ENCODE measurements around the gene CPT1B.

Gene CPT1B

DNA sequence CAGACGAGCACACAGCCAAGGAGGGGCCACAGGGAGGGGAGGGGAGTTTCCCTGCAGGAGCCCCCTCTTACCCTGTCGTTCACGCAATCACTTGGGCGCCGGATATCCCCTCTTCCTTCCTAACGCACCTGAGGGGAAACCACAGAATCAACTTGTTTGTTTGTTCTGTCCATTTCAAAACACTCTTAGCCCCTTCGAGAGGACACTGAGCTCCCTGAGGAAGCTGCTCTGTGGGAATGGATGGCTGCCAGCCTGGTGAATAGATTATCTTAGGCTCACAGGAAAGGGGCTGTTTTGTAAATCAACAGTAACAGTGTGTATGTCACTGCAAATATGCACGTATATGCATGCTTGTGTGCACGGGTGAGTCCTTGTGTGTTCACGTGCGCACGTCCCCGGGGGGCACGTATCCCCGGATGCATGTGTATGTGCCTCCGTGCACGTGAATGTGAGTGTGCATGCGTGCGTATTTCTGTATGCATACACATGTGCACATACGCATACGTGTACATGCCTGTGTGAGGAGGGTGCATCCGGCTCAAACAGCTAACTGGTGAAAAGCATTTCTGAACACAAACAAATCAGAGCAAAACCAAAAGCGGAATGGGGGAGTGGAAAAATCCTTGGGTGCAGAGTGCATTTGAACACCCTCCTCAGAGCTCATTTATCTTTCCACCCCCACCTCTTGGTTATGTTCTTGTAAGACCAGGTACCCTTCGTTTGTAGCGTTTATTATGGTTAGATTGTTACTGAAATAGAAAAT is 42.5 kb upstream of the CPT1B start (continued):
- TF ChIP-seq, protein P1, sequence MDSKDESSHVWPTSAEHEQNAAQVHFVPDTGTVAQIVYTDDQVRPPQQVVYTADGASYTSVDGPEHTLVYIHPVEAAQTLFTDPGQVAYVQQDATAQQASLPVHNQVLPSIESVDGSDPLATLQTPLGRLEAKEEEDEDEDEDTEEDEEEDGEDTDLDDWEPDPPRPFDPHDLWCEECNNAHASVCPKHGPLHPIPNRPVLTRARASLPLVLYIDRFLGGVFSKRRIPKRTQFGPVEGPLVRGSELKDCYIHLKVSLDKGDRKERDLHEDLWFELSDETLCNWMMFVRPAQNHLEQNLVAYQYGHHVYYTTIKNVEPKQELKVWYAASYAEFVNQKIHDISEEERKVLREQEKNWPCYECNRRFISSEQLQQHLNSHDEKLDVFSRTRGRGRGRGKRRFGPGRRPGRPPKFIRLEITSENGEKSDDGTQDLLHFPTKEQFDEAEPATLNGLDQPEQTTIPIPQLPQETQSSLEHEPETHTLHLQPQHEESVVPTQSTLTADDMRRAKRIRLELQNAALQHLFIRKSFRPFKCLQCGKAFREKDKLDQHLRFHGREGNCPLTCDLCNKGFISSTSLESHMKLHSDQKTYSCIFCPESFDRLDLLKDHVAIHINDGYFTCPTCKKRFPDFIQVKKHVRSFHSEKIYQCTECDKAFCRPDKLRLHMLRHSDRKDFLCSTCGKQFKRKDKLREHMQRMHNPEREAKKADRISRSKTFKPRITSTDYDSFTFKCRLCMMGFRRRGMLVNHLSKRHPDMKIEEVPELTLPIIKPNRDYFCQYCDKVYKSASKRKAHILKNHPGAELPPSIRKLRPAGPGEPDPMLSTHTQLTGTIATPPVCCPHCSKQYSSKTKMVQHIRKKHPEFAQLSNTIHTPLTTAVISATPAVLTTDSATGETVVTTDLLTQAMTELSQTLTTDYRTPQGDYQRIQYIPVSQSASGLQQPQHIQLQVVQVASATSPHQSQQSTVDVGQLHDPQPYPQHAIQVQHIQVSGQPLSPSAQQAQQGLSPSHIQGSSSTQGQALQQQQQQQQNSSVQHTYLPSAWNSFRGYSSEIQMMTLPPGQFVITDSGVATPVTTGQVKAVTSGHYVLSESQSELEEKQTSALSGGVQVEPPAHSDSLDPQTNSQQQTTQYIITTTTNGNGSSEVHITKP (tag by site-specific recombination; IDR thresholded peaks at IDR 0.05) = peak; percentile 81
- TF ChIP-seq ZNF184 (tag by site-specific recombination; IDR thresholded peaks at IDR 0.05) = no peak
- TF ChIP-seq, protein P2, sequence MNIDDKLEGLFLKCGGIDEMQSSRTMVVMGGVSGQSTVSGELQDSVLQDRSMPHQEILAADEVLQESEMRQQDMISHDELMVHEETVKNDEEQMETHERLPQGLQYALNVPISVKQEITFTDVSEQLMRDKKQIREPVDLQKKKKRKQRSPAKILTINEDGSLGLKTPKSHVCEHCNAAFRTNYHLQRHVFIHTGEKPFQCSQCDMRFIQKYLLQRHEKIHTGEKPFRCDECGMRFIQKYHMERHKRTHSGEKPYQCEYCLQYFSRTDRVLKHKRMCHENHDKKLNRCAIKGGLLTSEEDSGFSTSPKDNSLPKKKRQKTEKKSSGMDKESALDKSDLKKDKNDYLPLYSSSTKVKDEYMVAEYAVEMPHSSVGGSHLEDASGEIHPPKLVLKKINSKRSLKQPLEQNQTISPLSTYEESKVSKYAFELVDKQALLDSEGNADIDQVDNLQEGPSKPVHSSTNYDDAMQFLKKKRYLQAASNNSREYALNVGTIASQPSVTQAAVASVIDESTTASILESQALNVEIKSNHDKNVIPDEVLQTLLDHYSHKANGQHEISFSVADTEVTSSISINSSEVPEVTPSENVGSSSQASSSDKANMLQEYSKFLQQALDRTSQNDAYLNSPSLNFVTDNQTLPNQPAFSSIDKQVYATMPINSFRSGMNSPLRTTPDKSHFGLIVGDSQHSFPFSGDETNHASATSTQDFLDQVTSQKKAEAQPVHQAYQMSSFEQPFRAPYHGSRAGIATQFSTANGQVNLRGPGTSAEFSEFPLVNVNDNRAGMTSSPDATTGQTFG (tag by site-specific recombination; IDR thresholded peaks at IDR 0.05; ENCODE audit: borderline replicate concordance) = no peak
- TF ChIP-seq, protein P3, sequence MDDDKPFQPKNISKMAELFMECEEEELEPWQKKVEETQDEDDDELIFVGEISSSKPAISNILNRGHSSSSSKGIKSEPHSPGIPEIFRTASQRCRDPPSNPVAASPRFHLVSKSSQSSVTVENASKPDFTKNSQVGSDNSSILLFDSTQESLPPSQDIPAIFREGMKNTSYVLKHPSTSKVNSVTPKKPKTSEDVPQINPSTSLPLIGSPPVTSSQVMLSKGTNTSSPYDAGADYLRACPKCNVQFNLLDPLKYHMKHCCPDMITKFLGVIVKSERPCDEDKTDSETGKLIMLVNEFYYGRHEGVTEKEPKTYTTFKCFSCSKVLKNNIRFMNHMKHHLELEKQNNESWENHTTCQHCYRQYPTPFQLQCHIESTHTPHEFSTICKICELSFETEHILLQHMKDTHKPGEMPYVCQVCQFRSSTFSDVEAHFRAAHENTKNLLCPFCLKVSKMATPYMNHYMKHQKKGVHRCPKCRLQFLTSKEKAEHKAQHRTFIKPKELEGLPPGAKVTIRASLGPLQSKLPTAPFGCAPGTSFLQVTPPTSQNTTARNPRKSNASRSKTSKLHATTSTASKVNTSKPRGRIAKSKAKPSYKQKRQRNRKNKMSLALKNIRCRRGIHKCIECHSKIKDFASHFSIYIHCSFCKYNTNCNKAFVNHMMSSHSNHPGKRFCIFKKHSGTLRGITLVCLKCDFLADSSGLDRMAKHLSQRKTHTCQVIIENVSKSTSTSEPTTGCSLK (tag by site-specific recombination; IDR thresholded peaks at IDR 0.05) = no peak
- TF ChIP-seq, protein P4, sequence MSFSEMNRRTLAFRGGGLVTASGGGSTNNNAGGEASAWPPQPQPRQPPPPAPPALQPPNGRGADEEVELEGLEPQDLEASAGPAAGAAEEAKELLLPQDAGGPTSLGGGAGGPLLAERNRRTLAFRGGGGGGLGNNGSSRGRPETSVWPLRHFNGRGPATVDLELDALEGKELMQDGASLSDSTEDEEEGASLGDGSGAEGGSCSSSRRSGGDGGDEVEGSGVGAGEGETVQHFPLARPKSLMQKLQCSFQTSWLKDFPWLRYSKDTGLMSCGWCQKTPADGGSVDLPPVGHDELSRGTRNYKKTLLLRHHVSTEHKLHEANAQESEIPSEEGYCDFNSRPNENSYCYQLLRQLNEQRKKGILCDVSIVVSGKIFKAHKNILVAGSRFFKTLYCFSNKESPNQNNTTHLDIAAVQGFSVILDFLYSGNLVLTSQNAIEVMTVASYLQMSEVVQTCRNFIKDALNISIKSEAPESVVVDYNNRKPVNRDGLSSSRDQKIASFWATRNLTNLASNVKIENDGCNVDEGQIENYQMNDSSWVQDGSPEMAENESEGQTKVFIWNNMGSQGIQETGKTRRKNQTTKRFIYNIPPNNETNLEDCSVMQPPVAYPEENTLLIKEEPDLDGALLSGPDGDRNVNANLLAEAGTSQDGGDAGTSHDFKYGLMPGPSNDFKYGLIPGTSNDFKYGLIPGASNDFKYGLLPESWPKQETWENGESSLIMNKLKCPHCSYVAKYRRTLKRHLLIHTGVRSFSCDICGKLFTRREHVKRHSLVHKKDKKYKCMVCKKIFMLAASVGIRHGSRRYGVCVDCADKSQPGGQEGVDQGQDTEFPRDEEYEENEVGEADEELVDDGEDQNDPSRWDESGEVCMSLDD (tag by site-specific recombination; IDR thresholded peaks at IDR 0.05) = no peak
- no peak for TF ChIP-seq ZNF416 (tag by site-specific recombination; IDR thresholded peaks at IDR 0.05)
- no peak for TF ChIP-seq ZBTB48 (tag by site-specific recombination; IDR thresholded peaks at IDR 0.05)
- TF ChIP-seq, protein P5, sequence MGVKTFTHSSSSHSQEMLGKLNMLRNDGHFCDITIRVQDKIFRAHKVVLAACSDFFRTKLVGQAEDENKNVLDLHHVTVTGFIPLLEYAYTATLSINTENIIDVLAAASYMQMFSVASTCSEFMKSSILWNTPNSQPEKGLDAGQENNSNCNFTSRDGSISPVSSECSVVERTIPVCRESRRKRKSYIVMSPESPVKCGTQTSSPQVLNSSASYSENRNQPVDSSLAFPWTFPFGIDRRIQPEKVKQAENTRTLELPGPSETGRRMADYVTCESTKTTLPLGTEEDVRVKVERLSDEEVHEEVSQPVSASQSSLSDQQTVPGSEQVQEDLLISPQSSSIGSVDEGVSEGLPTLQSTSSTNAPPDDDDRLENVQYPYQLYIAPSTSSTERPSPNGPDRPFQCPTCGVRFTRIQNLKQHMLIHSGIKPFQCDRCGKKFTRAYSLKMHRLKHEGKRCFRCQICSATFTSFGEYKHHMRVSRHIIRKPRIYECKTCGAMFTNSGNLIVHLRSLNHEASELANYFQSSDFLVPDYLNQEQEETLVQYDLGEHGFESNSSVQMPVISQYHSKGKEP (tag by site-specific recombination; IDR thresholded peaks at IDR 0.05) = no peak
- TF ChIP-seq ZNF658 (tag by site-specific recombination; IDR thresholded peaks at IDR 0.05) = no peak
- peak; percentile 83; the same call in 1 of the 2 replicates for TF ChIP-seq ZBTB21 (tag by site-specific recombination; IDR thresholded peaks at IDR 0.05)
- no peak for TF ChIP-seq ZNF571 (tag by site-specific recombination; IDR thresholded peaks at IDR 0.05)
- TF ChIP-seq ZNF785 (tag by site-specific recombination; IDR thresholded peaks at IDR 0.05) = no peak
- TF ChIP-seq ZNF174 (tag by site-specific recombination; IDR thresholded peaks at IDR 0.05) = no peak
- no peak for TF ChIP-seq ZNF548 (tag by site-specific recombination; IDR thresholded peaks at IDR 0.05)
- TF ChIP-seq GLIS2 (tag by site-specific recombination; IDR thresholded peaks at IDR 0.05) = peak; percentile 33; the same call in 1 of the 2 replicates
- TF ChIP-seq, protein P6, sequence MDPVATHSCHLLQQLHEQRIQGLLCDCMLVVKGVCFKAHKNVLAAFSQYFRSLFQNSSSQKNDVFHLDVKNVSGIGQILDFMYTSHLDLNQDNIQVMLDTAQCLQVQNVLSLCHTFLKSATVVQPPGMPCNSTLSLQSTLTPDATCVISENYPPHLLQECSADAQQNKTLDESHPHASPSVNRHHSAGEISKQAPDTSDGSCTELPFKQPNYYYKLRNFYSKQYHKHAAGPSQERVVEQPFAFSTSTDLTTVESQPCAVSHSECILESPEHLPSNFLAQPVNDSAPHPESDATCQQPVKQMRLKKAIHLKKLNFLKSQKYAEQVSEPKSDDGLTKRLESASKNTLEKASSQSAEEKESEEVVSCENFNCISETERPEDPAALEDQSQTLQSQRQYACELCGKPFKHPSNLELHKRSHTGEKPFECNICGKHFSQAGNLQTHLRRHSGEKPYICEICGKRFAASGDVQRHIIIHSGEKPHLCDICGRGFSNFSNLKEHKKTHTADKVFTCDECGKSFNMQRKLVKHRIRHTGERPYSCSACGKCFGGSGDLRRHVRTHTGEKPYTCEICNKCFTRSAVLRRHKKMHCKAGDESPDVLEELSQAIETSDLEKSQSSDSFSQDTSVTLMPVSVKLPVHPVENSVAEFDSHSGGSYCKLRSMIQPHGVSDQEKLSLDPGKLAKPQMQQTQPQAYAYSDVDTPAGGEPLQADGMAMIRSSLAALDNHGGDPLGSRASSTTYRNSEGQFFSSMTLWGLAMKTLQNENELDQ (tag by site-specific recombination; IDR thresholded peaks at IDR 0.05; ENCODE audit: low read depth) = no peak
- TF ChIP-seq ZNF221 (tag by site-specific recombination; IDR thresholded peaks at IDR 0.05; ENCODE audit: borderline replicate concordance) = no peak
- no peak for TF ChIP-seq SP7 (tag by site-specific recombination; IDR thresholded peaks at IDR 0.05)
- TF ChIP-seq ZNF114 (tag by site-specific recombination; IDR thresholded peaks at IDR 0.05) = no peak
- TF ChIP-seq OSR2 (tag by site-specific recombination; IDR thresholded peaks at IDR 0.05) = peak; percentile 53; the same call in 1 of the 2 replicates
- TF ChIP-seq ZSCAN16 (tag by site-specific recombination; IDR thresholded peaks at IDR 0.05) = no peak
- TF ChIP-seq ZNF654 (tag by site-specific recombination; IDR thresholded peaks at IDR 0.05; ENCODE audit: low read depth) = no peak
- no peak for TF ChIP-seq ZNF146 (tag by site-specific recombination; IDR thresholded peaks at IDR 0.05)
